Measurements from ENCODE around the gene DDX5. TPM values are rescaled to one million over a fixed set of nuclear protein-coding genes. Genes with fewer than 3 reads are reported as not detected.

DDX5 gene
- polyA plus RNA-seq, 1 of the 3 experiments (the other 2 are of a cell fraction) = 1,642 TPM

DNA sequence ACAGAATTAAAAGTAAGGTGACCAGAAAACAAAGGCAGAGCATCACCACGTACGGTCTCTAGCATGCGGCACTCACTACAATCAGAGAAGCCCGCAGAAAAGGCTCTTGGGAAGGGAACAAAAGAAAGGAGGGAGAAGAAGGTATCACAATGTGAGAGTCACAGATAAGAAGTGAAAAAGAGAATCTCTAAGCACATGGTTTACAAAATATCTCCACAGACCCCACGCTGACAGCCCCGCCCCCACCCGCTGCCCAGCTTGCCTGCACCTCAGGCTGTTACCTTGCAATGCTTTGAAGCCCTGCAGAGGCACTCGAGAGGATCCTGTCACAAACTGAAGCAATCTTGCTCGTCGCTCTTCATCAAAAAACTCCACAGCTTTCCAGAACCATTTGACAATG lies 41.2 kb upstream of the DDX5 start:
- no peak for DNase-seq
- POLR2A ChIA-PET = interaction anchor here (1.3 to 1.4 kb wide), 2 partner anchors 10 to 40 kb away, joined by 3 read pairs; partner anchors contain the start of gene CEP95
- H3F3A ChIP-seq (replicated peaks; ENCODE audit: insufficient read depth) = peaks cover 87% of the 10 kb centered on the region
- no peaks in the 10 kb centered on the region for H3K9me2 ChIP-seq
- no peak for TF ChIP-seq TCF12 (IDR thresholded peaks at IDR 0.05)
- no peak for TF ChIP-seq MEF2A (IDR thresholded peaks at IDR 0.05; ENCODE audit: borderline replicate concordance, low read depth)
- no peak for TF ChIP-seq GATA2 (CRISPR knock-in tag; IDR thresholded peaks at IDR 0.05)
- TF ChIP-seq, protein P1, sequence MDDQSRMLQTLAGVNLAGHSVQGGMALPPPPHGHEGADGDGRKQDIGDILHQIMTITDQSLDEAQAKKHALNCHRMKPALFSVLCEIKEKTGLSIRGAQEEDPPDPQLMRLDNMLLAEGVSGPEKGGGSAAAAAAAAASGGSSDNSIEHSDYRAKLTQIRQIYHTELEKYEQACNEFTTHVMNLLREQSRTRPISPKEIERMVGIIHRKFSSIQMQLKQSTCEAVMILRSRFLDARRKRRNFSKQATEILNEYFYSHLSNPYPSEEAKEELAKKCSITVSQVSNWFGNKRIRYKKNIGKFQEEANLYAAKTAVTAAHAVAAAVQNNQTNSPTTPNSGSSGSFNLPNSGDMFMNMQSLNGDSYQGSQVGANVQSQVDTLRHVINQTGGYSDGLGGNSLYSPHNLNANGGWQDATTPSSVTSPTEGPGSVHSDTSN (IDR thresholded peaks at IDR 0.05) = no peak
- no peak for TF ChIP-seq RCOR1 (IDR thresholded peaks at IDR 0.05; ENCODE audit: low read length)
- no peak for TF ChIP-seq SMC3 (IDR thresholded peaks at IDR 0.05; ENCODE audit: low read depth, low read length)
- no peak for TF ChIP-seq TAF1 (IDR thresholded peaks at IDR 0.05; ENCODE audit: borderline replicate concordance, low read depth, low read length)
- no peak for TF ChIP-seq RAD21 (IDR thresholded peaks at IDR 0.05; ENCODE audit: low read length)
- TF ChIP-seq, protein P2, sequence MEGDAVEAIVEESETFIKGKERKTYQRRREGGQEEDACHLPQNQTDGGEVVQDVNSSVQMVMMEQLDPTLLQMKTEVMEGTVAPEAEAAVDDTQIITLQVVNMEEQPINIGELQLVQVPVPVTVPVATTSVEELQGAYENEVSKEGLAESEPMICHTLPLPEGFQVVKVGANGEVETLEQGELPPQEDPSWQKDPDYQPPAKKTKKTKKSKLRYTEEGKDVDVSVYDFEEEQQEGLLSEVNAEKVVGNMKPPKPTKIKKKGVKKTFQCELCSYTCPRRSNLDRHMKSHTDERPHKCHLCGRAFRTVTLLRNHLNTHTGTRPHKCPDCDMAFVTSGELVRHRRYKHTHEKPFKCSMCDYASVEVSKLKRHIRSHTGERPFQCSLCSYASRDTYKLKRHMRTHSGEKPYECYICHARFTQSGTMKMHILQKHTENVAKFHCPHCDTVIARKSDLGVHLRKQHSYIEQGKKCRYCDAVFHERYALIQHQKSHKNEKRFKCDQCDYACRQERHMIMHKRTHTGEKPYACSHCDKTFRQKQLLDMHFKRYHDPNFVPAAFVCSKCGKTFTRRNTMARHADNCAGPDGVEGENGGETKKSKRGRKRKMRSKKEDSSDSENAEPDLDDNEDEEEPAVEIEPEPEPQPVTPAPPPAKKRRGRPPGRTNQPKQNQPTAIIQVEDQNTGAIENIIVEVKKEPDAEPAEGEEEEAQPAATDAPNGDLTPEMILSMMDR (IDR thresholded peaks at IDR 0.05) = no peak
- TF ChIP-seq YY1 (IDR thresholded peaks at IDR 0.05; ENCODE audit: low read depth) = no peak
- H3K27ac ChIP-seq (ENCODE audit: low read depth in 2 of 2, low read length in 1 of 2) = no peak overlapping the region; a peak in 1 of 4 replicates
- H3K27me3 ChIP-seq (ENCODE audit: insufficient read depth) = no peaks in the 10 kb centered on the region
- H4K20me1 ChIP-seq (ENCODE audit: insufficient read depth) = 0 out of 2 replicates have a peak, but pooled peaks cover 5% of the 10 kb centered on the region
- H3K4me2 ChIP-seq = no peak overlapping the region
- H3K4me3 ChIP-seq (ENCODE audit: low read depth in 2 of 2, low read length in 1 of 2) = no peak overlapping the region
- peaks cover 69 to 98% of the 10 kb centered on the region in 2 experiments for H3K36me3 ChIP-seq (replicated peaks in 1 of 2; ENCODE audit: control insufficient read depth in 1 of 2, insufficient read depth in 2 of 2, low read length in 1 of 2)
- H2AFZ ChIP-seq (ENCODE audit: low read depth) = no peak overlapping the region
- no peak overlapping the region for H3K9ac ChIP-seq
- 94% methylated on average over 10 of the region's 10 CpGs for WGBS (ENCODE audit: low lambda C conversion rate)
- H3K9me3 ChIP-seq = no peaks in the 10 kb centered on the region
- CTCF ChIA-PET = interaction anchor here (0.8 to 3.4 kb wide), 5 partner anchors 8 to 102 kb away, joined by 3 to 13 read pairs (median 4); no protein-coding TSS in a partner anchor
- H3K4me1 ChIP-seq (ENCODE audit: control insufficient read depth in 1 of 2, insufficient read depth in 2 of 2, low read depth in 1 of 2, low read length in 1 of 2) = no peaks in the 10 kb centered on the region
- H3K79me2 ChIP-seq (ENCODE audit: insufficient read depth) = peaks cover 81% of the 10 kb centered on the region

DNA sequence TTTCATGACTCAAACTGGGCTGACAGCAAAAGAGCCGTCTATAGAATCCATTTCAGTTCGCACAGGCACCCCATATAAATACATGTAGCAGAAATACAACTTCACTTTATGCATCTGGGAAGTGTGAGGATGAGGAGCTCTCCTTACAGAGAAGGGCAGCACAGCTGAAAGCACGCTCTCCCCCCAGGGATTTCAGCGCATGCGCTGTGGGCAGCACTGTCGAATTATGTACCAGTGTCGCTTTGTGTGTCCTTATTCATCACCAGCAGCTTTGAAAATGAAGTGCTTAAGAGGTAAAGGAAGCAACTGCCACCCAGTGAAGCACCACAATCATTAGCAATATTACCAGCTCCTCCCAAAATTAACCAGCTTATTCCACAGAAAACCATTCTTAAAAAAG lies 40.6 kb upstream of the DDX5 start:
- TF ChIP-seq MEF2A (IDR thresholded peaks at IDR 0.05; ENCODE audit: borderline replicate concordance, low read depth) = no peak
- no peak for TF ChIP-seq NRF1 (IDR thresholded peaks at IDR 0.05; ENCODE audit: low read depth, low read length)
- no peak for TF ChIP-seq TEAD4 (IDR thresholded peaks at IDR 0.05; ENCODE audit: borderline replicate concordance, insufficient read depth)
- TF ChIP-seq FOSL2 (IDR thresholded peaks at IDR 0.05; ENCODE audit: borderline replicate concordance, low read depth) = no peak
- no peak for TF ChIP-seq RXRA (IDR thresholded peaks at IDR 0.05; ENCODE audit: borderline replicate concordance, low read depth)
- TF ChIP-seq, protein P1 (IDR thresholded peaks at IDR 0.05) = no peak
- TF ChIP-seq, protein P3, sequence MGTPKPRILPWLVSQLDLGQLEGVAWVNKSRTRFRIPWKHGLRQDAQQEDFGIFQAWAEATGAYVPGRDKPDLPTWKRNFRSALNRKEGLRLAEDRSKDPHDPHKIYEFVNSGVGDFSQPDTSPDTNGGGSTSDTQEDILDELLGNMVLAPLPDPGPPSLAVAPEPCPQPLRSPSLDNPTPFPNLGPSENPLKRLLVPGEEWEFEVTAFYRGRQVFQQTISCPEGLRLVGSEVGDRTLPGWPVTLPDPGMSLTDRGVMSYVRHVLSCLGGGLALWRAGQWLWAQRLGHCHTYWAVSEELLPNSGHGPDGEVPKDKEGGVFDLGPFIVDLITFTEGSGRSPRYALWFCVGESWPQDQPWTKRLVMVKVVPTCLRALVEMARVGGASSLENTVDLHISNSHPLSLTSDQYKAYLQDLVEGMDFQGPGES (IDR thresholded peaks at IDR 0.05; ENCODE audit: low read depth, low read length) = no peak
- TF ChIP-seq, protein P4, sequence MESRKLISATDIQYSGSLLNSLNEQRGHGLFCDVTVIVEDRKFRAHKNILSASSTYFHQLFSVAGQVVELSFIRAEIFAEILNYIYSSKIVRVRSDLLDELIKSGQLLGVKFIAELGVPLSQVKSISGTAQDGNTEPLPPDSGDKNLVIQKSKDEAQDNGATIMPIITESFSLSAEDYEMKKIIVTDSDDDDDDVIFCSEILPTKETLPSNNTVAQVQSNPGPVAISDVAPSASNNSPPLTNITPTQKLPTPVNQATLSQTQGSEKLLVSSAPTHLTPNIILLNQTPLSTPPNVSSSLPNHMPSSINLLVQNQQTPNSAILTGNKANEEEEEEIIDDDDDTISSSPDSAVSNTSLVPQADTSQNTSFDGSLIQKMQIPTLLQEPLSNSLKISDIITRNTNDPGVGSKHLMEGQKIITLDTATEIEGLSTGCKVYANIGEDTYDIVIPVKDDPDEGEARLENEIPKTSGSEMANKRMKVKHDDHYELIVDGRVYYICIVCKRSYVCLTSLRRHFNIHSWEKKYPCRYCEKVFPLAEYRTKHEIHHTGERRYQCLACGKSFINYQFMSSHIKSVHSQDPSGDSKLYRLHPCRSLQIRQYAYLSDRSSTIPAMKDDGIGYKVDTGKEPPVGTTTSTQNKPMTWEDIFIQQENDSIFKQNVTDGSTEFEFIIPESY (IDR thresholded peaks at IDR 0.05; ENCODE audit: borderline replicate concordance, low read depth) = no peak
- no peak for TF ChIP-seq GABPA (IDR thresholded peaks at IDR 0.05; ENCODE audit: low read depth)
- H4K20me1 ChIP-seq (ENCODE audit: insufficient read depth) = 0 out of 2 replicates have a peak, but pooled peaks cover 5% of the 10 kb centered on the region
- H3K36me3 ChIP-seq (replicated peaks in 1 of 2; ENCODE audit: control insufficient read depth in 1 of 2, insufficient read depth in 2 of 2, low read length in 1 of 2) = peaks cover 71 to 98% of the 10 kb centered on the region in 2 experiments
- no peaks in the 10 kb centered on the region for H3K27me3 ChIP-seq (ENCODE audit: insufficient read depth)
- H3K9ac ChIP-seq = no peak overlapping the region
- WGBS (ENCODE audit: low lambda C conversion rate) = 96% methylated on average over 7 of the region's 7 CpGs
- ChIA-PET CTCF (interaction anchor here (1.2 kb wide), 3 partner anchors 29 to 102 kb away, joined by 3 to 4 read pairs (median 4); no protein-coding TSS in a partner anchor), POLR2A (interaction anchor here (1.3 to 1.4 kb wide), 2 partner anchors 9 to 40 kb away, joined by 3 read pairs; partner anchors contain the start of gene CEP95)
- no peaks in the 10 kb centered on the region for H3K9me2 ChIP-seq
- no peak for DNase-seq
- no peak overlapping the region for H3K4me3 ChIP-seq (ENCODE audit: low read depth in 2 of 2, low read length in 1 of 2)
- H3K4me2 ChIP-seq = no peak overlapping the region
- no peaks in the 10 kb centered on the region for H3K9me3 ChIP-seq
- H3K27ac ChIP-seq (ENCODE audit: low read depth in 2 of 2, low read length in 1 of 2) = no peak overlapping the region
- no peaks in the 10 kb centered on the region for H3K4me1 ChIP-seq (ENCODE audit: control insufficient read depth in 1 of 2, insufficient read depth in 2 of 2, low read depth in 1 of 2, low read length in 1 of 2)
- peaks cover 85% of the 10 kb centered on the region for H3F3A ChIP-seq (replicated peaks; ENCODE audit: insufficient read depth)
- peaks cover 75% of the 10 kb centered on the region for H3K79me2 ChIP-seq (ENCODE audit: insufficient read depth)
- no peak overlapping the region for H2AFZ ChIP-seq (ENCODE audit: low read depth)
